ENCODE data around the gene FZD8.
"Not testable (repeated sequence)": the region's sequence is repeated elsewhere in the genome, so short reads cannot be mapped to it uniquely, and the experiment has no call there.

The FZD8 gene, protein sequence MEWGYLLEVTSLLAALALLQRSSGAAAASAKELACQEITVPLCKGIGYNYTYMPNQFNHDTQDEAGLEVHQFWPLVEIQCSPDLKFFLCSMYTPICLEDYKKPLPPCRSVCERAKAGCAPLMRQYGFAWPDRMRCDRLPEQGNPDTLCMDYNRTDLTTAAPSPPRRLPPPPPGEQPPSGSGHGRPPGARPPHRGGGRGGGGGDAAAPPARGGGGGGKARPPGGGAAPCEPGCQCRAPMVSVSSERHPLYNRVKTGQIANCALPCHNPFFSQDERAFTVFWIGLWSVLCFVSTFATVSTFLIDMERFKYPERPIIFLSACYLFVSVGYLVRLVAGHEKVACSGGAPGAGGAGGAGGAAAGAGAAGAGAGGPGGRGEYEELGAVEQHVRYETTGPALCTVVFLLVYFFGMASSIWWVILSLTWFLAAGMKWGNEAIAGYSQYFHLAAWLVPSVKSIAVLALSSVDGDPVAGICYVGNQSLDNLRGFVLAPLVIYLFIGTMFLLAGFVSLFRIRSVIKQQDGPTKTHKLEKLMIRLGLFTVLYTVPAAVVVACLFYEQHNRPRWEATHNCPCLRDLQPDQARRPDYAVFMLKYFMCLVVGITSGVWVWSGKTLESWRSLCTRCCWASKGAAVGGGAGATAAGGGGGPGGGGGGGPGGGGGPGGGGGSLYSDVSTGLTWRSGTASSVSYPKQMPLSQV

DNA sequence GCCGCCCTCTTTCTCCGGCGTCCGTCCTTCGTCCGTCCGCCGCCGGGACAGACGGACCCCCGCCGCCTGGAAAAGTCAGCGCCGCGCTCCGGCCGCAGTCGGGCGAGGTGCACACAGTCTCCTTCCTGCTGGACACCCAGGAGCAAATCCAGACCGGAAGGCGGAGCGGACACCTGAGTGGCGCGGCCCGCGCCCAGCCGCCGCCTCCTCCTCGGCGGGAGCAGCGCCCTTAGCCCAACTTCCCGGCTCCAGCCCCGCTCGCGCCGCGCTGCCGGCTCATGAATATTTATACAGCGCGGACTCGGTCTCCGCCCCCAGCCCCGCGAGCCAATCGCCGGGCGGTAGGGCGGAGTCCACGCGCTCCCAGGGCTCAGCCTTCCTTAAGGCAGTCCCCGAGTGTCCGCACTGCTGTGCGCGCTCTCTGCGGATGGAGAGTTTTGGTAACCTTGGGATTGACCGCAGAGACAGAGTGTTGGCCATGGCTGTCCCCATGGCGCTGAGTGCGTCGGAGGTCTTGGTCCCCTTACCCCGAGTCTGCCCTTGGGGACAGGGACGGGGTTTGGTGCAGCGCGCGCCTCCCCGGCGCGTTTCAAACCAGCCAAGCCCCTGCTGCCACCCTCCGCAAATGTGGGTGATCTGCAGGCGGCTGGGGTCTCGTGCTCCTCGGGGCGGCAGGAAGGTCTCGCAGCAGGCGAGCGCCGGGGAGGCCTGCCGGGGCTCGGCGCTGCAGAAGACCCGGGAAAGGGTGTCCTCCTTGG, at the start of gene FZD8:
FZD8 (minus strand) TSS at position 262 of the 758 bp plus-strand sequence. CDS start 867 bp downstream, outside the sequence.
- DNase-seq: peak; percentile 69

DNA sequence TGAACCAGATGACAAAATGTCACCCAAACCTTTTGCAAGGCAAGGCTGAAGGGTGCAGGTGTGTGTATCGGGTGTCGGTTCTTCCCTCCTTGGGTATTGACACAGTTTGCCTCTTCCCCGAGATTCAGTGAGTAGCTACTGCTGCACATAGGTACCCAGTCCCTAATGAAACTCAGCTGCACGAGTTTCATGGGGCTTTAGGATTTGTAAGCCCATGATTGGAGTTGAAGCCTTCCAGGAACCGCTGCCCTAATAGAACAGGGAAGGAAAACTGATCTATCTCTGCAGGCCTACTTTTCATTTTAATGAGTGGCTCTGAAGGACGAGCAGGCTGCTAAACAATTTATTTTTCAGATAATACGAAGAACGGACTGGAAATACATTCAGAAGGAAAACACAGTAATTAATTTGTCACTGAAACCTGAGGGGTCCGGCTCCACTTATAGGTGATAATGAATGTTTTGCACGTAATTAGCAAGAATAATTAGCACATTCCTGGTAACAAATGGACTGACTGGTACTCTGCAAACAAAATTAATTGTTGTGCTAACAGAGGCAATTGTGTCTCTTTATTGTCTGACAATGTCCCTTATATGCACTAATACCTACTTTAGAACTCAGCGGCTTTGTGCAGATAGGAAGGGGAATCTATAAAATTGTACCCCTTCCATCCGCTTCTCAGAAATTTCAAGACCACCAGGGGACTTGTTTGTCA, 49.6 kb upstream of the FZD8 start:
- no peak for DNase-seq

DNA sequence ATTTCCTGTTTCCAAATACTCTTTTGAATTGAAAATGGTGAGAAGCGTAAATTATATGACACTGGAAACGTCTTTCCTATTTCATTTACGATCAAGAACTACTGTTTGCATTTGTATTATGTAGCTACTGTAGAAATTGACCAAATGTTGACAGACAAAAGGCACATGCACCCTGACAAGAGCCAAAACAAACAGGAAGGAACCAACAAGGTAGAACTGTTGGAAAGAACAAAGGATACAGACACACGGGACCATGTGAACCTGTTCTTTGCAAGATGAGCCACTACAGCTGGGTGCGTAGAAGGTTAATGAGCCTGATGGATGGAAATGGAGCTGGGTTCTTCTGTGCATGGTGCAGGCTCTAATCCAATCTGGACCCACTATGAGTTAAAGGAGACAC, 48.4 kb upstream of the FZD8 start:
- no peak for DNase-seq

DNA sequence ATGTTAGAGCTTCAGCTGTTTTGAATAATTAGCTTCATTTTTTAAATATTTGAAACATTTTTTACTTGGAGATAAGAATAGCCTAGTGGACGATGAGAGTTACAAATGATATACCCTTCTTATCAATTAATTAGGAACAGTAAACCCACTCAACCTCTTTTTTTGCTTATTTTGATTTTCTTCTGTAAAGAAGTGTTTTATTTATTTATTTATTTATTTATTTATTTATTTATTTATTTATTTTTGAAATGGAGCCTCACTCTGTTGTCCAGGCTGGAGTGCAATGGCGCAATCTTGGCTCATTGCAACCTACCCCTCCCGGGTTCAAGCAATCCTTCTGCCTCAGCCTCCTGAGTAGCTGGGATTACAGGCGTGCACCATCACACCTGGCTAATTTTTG, 43.8 kb upstream of the FZD8 start:
- DNase-seq: not testable (repeated sequence)

DNA sequence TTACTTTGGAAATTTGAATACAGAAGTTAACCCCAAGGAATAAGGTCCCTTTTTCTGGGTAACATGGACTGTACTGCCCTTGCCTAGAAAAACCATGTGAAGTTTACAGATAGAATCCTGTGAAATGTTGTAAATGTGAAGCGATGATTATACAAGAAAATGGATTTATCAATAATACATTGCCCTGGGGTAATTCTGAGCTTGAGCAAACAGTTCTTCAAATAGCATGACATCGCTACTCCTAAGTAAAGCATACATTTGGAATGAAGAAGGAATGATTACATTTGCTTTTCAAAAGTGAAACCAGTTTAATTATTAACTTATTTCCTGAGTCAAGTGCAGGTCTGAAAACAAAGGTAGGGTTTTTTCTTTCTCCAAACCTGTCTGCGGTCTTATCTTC, 43.3 kb upstream of the FZD8 start:
- no peak for DNase-seq

DNA sequence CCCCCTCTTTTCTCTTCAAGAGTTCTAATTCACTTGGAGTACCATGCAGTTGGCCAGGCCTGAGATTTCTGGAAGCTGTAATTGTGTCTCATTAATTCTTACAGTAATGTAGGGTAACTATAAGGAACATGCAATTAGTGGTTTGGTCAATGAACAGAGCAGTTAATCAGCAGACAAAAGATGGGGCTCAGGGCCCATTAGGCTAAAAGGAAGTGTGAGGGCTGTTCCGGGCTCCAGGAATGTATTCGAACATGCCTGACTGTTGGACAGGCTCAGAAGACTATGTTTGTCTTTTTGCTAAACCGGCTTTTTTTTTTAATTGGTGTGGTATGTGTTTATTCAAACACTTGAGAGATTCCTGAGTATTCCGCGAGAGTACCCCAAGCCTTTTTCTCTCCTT, 42.5 kb upstream of the FZD8 start:
- DNase-seq: no peak

DNA sequence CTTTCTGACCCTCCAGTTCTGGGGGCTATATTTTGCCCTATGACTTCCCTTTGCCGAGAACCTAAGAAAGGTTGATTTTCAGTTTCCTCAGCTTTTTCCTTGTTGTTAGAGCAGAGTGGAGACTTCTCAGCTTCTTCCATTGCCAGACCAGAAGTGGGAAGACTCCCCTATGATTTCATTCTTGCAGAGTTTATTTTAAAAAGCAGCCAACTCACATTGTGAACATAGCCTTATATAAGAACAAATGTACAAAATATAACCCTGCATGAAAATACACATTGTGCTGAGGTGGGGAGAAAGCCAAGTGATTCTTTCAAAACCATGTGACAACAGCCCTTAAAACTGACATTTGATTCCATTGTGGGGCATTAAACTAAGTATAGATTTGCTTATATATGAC, 33.8 kb upstream of the FZD8 start:
- no peak for DNase-seq

DNA sequence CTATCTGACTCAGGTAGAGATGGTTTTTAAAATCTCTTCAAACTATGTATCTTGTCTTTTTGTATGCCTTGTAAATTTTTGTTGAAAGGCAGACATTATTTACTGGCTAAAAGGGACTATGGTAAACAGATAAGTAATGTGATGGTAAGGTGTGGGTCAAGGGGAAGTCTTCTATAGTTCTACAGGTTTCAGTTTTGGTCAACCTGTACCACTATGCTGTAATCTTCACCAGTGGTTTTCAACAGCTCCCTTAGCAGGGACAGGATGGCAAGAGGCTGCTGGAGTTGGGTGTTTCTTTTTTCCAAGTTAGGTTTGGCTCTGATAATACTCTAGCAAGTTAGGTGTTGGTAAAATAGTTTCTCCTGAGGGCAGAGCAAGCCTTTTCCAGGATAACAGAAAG, 32.7 kb upstream of the FZD8 start:
- no peak for DNase-seq

DNA sequence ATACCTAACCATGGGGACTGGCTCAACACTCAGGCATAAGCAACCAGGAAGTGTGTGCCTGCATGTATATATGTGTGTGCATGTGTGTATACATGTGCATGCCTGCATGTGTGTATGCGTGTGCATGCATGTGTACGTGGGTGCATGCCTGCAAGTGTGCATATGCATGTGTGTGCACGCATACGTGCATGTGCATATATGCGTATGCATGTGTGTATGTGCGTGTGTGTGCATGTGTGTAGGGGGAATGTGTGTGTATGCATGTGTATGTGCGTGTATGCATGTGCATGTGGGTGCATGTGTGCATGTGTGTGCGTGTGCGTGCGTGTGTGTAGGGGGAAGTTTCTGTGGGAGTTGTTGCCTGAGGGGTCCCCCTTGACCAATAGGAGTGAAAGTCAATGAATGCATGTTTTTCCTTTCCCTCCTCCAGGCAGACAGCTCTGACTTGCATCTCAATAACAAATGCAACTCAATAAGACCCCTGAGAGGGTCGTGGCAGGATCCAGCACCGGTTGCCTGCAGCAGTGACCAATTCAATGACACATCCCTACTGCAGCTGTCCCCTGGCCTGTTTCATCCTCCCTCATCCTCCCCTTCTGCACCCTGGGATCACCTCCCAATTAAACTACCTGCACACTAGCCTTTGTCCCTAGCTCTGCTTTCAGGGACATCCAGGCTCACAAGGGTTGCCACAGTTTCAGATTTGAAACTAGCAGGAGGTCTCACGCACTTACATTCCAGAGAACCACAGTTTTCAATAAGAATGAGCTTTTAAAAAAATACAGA, 27.0 kb upstream of the FZD8 start:
- no peak for DNase-seq

DNA sequence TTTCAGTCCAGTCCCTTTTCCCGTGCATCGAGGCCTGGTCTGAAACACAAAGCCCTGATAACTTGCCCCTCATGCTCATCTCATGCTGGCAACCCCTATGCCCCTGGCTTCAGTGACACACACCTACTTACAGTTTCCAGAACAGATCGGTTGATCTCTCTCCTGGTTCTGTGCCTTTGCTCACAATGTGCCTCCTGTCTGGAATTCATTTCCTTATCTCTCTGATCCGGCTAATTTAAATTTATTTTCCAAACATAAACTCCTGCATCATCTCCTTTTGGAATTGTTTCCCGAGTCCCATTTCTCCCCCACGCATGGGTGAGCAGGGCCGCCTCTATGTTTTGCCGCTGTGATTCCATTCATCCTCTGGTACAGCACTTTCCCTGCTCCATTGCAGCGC, 25.9 kb upstream of the FZD8 start:
- DNase-seq: no peak

DNA sequence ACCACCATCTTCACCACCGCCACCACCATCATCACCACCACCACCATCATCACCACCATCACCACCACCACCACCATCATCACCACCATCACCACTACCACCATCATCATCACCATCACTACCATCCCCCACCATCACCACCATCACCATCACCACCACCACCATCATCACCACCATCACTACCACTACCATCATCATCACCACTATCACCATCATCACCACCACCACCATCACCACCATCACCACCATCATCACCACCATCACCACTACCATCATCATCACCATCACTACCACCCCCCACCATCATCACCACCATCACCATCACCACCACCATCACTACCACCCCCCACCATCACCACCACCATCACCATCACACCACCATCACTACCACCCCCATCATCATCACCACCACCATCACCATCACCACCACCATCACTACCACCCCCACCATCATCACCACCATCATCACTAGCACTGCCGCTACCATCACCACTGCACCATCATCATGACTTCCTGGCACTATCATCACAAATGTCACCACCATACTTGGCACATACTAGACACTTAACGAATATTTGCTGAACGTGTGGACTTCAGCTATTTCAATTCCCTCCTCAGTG, 25.3 kb upstream of the FZD8 start:
- no peak for DNase-seq

DNA sequence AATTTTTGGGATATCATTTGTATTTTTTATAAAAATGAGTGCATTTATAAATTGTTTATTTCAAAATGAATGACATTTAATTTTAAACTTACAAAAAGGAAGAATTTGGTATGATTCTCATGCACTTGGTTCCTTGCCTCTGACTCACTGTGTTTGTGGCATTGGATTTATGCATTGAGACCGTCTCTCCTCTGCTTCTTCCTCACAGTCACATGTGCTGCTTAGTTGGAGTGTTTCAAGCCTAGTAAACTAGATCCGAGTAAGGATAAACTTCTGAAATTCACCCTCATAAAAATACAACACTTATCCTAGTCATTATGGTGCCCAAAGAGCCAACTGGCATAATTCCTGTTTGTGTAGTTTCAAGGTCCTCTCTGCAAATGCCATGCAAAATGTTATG, 19.1 kb upstream of the FZD8 start:
- no peak for DNase-seq

DNA sequence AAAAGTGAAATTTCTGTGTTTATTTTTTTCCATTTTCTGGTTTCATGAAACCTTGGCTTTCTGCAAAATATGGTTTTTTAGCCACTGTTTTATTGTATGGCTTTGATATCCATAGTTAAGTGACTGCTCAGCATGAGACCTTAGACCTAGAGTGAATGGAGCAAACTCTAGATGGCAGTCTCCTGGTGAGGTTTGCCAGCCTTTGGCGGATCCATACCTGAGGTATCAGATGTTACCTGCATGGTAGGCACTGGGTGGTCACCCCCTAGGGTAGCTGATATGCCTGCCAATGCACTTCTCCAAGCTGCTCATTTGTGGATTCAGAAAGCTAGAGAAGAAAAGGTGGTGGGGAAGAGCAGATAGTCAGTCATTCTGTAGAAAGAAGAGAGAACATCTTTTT, 17.4 kb upstream of the FZD8 start:
- no peak for DNase-seq

DNA sequence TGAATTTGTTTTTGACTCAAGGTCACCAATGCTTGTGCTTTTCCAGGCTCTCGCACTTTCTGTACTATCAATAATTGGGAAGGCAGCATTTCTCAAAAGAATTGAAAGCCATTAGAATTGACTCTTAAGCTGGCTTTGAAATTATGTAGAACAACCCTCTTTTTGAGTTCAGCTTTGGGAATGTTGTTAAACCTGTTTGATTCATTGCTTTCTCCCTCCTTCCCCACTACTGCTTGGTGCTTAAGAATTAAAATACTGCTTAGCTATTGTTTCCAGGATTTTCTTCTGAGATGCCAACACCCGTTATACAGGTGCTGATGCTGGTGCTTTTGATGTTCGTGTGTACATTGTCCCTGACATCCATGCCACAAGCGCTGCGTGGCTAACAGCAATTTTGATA, 15.5 kb upstream of the FZD8 start:
- DNase-seq: no peak

DNA sequence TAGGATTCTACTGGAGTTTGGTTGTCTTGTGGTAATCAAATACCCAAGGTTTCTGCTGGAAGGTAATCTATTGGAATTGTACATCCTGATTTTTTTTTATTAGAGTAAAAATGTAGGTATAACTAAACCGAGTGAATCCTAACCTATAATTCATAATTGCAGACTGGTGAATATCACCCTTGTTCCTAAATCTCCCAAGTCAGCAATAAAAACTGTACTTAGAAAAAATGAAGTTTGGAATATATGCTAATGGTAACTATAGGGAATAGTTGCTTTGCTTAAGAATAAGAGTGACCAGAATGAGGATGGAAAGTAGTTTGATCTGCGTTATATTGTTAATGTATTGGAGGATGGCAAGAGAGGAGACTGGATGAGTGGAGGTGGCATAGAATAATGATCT, 10.7 kb upstream of the FZD8 start:
- DNase-seq: no peak

DNA sequence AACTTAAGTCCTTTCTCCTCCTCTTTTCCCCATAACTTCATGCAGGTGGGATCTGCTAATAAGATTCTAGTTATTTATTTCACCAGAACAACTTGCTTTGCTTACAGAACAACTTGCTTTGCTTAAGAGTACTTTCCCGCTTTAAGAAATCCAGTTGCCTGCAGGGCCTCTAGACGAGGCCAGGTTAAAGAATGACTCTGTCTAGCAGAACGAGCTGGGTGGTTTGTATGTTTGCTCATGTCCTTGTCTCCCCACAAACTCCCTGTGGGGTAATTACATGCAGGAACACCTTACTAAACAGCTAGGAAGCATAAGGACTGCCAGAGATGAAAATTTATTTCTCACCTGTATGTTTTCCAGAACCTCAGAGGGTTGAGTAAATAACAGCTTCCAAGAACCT, 8.8 kb upstream of the FZD8 start:
- no peak for DNase-seq

DNA sequence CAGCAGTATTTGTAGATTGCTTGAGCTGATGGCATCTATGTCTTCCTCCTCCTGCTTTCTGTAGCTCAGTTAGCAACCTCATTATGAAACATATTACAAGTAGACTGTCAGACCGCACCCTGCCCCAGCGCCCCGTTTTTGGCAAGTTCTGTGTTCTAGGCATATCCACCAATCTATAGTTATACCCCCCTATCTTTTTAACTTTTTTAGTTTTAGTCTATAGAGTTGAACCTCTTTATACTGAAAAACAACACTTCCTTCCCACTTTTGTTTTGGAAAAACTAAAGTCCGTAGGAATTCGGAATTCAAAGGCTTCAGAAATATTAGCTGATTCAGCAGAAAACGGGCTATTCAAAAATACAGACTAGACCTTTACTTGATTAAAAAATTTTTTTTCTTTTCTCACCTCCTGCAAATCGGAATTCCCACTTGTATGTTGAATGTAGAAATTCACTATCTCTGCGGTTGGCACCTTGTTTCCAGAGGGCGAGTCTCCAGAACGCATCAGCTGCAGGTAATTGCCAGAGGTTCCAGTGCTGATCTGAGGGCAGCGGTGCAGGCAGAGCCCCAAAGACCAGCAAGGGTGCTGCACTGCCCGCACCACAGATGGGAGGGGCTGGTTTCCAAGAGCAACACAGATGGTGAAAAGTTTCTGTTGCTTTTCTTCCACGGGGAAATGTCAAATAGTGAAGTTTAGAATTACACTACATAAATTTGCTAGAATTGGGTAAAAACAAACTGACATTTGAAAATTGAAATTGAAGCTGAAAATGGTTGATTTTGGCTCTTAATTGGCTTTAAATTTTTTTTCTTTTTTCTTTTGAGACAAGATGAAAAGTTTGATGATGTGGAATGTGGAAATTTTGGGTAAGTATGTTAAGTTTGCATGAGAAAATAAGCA, 2.2 kb upstream of the FZD8 start:
- no peak for DNase-seq

DNA sequence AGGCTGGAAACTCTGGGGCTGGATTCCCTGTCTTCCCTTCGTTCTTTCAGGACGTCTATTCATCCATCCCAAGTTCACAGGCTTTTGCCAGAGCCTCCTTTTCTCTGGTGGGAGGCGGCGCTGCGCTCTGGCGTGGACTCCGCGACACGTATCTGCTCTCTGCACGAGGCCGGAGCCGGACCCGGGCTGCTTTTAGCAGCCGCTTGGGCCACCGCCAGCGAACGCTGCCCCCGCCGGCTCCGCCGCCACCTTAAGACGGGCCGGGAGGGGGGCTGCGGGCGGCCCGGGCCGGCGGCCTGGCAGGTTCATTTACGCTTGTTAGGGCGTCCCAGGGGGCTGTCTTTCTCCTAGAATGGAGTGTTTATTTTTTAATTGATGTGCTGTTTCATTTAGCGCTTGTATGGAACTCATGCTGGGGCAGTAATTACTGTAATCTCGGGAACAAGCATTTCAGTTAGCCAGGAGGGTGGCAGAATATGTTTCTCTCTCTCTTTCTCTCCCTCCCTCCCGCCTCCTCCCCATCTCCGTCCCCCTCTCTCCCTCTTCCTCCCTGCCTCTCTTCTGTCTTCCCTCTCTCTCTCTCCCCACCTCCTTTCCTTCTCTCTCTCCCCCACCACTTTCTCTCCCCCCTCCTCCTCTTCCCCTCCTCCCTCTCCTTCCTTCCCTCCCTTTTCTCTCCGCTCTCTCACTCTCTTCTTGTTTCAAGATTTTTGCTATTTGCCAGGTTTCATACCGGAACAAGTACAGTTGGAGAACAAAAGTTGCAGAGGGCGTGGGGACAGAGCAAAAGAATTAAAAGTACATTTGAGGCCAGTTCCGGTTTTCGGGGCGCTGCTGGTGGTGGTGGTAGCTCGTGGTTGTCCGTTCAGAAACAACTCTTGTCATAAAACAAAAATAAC, 1.3 kb upstream of the FZD8 start:
- DNase-seq: no peak

DNA sequence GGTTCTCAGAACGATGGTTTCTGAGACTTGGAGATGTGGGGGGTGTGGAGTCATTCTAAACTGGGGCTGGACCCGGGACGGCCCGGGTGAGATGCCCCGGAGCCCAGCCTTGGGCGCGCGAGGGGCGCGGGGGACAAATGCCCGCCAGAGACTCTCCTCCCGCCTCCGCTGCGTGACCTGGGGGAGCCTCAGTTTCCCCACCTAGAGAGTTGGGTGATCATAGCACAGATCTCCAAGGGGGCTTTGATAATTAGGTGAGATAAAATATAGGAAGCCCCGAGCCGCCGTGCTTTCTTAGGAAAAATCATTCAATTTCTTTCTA, 658 bp upstream of the FZD8 start:
- DNase-seq: no peak

DNA sequence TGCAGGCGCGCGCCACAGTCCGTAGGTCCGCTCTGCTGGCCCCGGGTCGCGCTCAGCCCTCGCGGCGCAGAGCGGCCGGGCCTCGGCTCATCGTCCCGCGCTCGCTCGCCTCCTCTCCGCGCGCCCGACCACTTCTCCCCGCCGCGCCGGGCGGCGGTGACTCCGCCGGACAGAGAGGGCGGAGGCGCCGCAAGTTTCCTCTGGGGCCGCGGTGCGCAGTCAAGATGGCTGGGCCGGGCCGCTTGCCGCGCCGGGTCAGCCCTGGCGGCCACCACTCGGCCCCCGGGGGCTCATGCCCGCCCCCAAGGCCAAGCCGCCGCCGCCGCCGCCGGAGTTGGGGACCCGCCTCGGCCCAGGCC, 441 bp downstream of the FZD8 start:
- DNase-seq: no peak
